DND-41 (cell line): ENCODE data around the gene GRB2.
A peak's percentile ranks its signal among the peaks of the same experiment; 100 is the strongest.
"Not testable (repeated sequence)": the region's sequence is repeated elsewhere in the genome, so short reads cannot be mapped to it uniquely, and the experiment has no call there.

Experiments
- ATAC-seq: fragments of 200-7000 bp; cut with Tn5 transposase; 3 replicates; pipeline ENCODE4 v1.9.1; 2021; ENCODE audit warnings: low read depth; ENCODE audit not compliant: insufficient read depth
- DNase-seq: peaks from one replicate; pipeline ENCODE4 v3.0.0-alpha.2; 2020
- H2AFZ ChIP-seq: 2 replicates; pipeline ENCODE4 v1.6.0; 2012; ENCODE audit warnings: low read depth, low read length
- H3K27ac ChIP-seq: 2 replicates; pipeline ENCODE4 v1.5.1; 2012; ENCODE audit warnings: low read length, inconsistent platforms
- H3K27me3 ChIP-seq: fragments of 200-600 bp; sonication (generic); 2 replicates; pipeline ENCODE4 v1.6.0; 2012; ENCODE audit warnings: low read length, mild to moderate bottlenecking, inconsistent platforms; ENCODE audit not compliant: insufficient read depth, poor library complexity
- H3K36me3 ChIP-seq: 2 replicates; pipeline ENCODE4 v1.5.1; 2012; ENCODE audit warnings: low read length, inconsistent platforms; ENCODE audit not compliant: insufficient read depth
- H3K4me1 ChIP-seq: 2 replicates; pipeline ENCODE4 v1.5.1; 2012; ENCODE audit warnings: mild to moderate bottlenecking, low read length; ENCODE audit not compliant: insufficient read depth
- H3K4me2 ChIP-seq: 2 replicates; pipeline ENCODE4 v1.6.0; 2012; ENCODE audit warnings: mild to moderate bottlenecking, moderate library complexity, low read length, inconsistent platforms; ENCODE audit not compliant: insufficient read depth
- H3K4me3 ChIP-seq, 2 experiments: fragments of 200-600 bp in 1 of 2; shearing (Covaris generic) in 1 of 2; 2 replicates each; pipeline ENCODE4 v1.5.1; 2012 to 2016; ENCODE audit warnings: inconsistent platforms in 2 of 2, low read length in 2 of 2, mild to moderate bottlenecking in 2 of 2, low read depth in 1 of 2, moderate library complexity in 1 of 2
- H3K79me2 ChIP-seq: 2 replicates; pipeline ENCODE4 v1.6.0; 2012; ENCODE audit warnings: low read length, inconsistent platforms; ENCODE audit not compliant: insufficient read depth
- H3K9ac ChIP-seq: 2 replicates; pipeline ENCODE4 v1.6.0; 2012; ENCODE audit warnings: low read depth, mild to moderate bottlenecking, inconsistent platforms, low read length, moderate library complexity
- H3K9me3 ChIP-seq: 2 replicates; pipeline ENCODE4 v1.5.1; 2012; ENCODE audit warnings: low read length, moderate library complexity, mild to moderate bottlenecking, inconsistent platforms; ENCODE audit not compliant: insufficient read depth, severe bottlenecking
- H4K20me1 ChIP-seq: 2 replicates; pipeline ENCODE4 v1.6.0; 2012; ENCODE audit warnings: low read length; ENCODE audit not compliant: insufficient read depth
- CTCF ChIP-seq: IDR thresholded peaks from 2 replicates; pipeline ENCODE4 v1.5.1; 2012; ENCODE audit warnings: borderline replicate concordance, low read length, moderate library complexity, mild to moderate bottlenecking; ENCODE audit not compliant: poor library complexity, severe bottlenecking; ENCODE audit errors: extremely low read depth
- EZH2 ChIP-seq: IDR thresholded peaks from 3 replicates; pipeline ENCODE4 v1.6.1; 2012; ENCODE audit warnings: borderline replicate concordance, low read depth, mild to moderate bottlenecking, moderate library complexity, low read length, inconsistent platforms; ENCODE audit not compliant: severe bottlenecking

Gene GRB2

GRCh38 chr17:75300280-75300679 lies 105.2 kb downstream of the GRB2 start:
- Histone ChIP-seq H3K9me3 (no peaks in the 10 kb centered on the region), H4K20me1 (no peaks in the 10 kb centered on the region), H3K36me3 (no peaks in the 10 kb centered on the region), H2AFZ (no peak overlapping the region), H3K4me2 (no peak overlapping the region), H3K27me3 (no peaks in the 10 kb centered on the region), H3K9ac (no peak overlapping the region), H3K4me1 (no peaks in the 10 kb centered on the region), H3K27ac (no peak overlapping the region), H3K79me2 (no peaks in the 10 kb centered on the region), H3K4me3 (no peak overlapping the region)
- ATAC-seq (no peak), DNase-seq (no peak)
- TF ChIP-seq CTCF (no peak), EZH2 (no peak)

GRCh38 chr17:75295201-75296158 lies 110.0 kb downstream of the GRB2 start:
- H3K9me3 ChIP-seq, result no peaks in the 10 kb centered on the region
- TF ChIP-seq CTCF, result no peak
- TF ChIP-seq EZH2, result no peak
- no peaks in the 10 kb centered on the region for H4K20me1 ChIP-seq
- H3K79me2 ChIP-seq, result no peaks in the 10 kb centered on the region
- DNase-seq (no peak), ATAC-seq (no peak)
- H3K27me3 ChIP-seq, result no peaks in the 10 kb centered on the region
- H3K9ac ChIP-seq, result no peak overlapping the region
- peaks cover 4% of the 10 kb centered on the region for H3K4me1 ChIP-seq
- no peak overlapping the region for H3K27ac ChIP-seq
- no peaks in the 10 kb centered on the region for H3K36me3 ChIP-seq
- H2AFZ ChIP-seq, result no peak overlapping the region
- no peak overlapping the region for H3K4me3 ChIP-seq
- H3K4me2 ChIP-seq, result no peak overlapping the region

- ATAC-seq, DNase-seq, H3K36me3 ChIP-seq, H3K27me3 ChIP-seq, H3K27ac ChIP-seq, H3K4me2 ChIP-seq, H3K4me3 ChIP-seq, H2AFZ ChIP-seq, H3K9ac ChIP-seq, H3K9me3 ChIP-seq, H4K20me1 ChIP-seq: not testable (repeated sequence)
- Histone ChIP-seq H3K4me1 (peaks cover 14% of the 10 kb centered on the region), H3K79me2 (peaks cover 12% of the 10 kb centered on the region)
These were observed 112.5 kb downstream of the GRB2 start for GRCh38 chr17:75292810-75293448.

- H3K36me3 ChIP-seq, result peaks cover 26% of the 10 kb centered on the region
- H3K4me2 ChIP-seq, result peak overlapping the region; percentile 90
- H3K79me2 ChIP-seq, result peaks cover 34% of the 10 kb centered on the region
- H3K27me3 ChIP-seq, result no peaks in the 10 kb centered on the region
- peak overlapping the region; percentile 32 to 88; a peak in 3 of 4 replicates for H3K4me3 ChIP-seq
- H4K20me1 ChIP-seq, result no peaks in the 10 kb centered on the region; the same call in 1 of the 2 replicates
- no peaks in the 10 kb centered on the region for H3K9me3 ChIP-seq
- peak overlapping the region; percentile 87 for H2AFZ ChIP-seq
- H3K4me1 ChIP-seq, result peaks cover 24% of the 10 kb centered on the region
- peak overlapping the region; percentile 66 for H3K9ac ChIP-seq
- H3K27ac ChIP-seq, result peak overlapping the region; percentile 91
- ATAC-seq (no peak), DNase-seq (peak; percentile 63)
- TF ChIP-seq EZH2, result no peak
- TF ChIP-seq CTCF, result peak; percentile 53
These were observed 115.6 kb downstream of the GRB2 start for GRCh38 chr17:75289832-75290337.
